ENCODE data around the gene PLCD3.

PLCD3 gene

DNA sequence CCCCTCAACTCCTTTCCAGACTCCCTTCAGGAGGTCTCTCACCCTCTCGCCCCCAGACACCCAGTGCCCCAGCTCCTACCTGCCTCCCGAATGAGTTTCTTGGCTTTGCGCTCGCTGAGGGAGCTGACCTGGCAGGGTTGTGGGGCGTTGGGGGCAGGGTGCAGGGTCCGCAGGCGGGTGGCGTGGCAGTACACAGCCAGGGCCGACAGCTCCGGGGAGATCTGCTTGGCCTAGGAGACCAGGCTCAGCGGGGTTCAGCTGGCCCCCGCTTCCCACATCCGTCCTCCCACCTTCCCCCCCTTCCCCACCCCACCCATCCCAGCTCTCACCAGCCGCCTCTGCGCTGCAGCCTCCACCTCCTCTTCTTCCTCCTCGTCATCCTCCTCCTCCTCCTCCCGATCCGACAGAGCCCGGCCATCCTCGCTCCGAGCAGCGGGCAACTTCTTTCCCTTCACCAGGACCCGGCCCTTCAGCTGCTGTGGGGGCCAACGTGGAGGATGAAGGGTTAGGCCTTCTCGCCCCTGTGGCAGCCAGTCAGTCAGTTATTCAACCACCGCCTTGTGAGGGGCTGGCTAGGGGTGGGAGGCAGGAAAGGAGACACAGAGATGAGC is 17.2 kb downstream of the PLCD3 start:
- DNase-seq, result no peak

DNA sequence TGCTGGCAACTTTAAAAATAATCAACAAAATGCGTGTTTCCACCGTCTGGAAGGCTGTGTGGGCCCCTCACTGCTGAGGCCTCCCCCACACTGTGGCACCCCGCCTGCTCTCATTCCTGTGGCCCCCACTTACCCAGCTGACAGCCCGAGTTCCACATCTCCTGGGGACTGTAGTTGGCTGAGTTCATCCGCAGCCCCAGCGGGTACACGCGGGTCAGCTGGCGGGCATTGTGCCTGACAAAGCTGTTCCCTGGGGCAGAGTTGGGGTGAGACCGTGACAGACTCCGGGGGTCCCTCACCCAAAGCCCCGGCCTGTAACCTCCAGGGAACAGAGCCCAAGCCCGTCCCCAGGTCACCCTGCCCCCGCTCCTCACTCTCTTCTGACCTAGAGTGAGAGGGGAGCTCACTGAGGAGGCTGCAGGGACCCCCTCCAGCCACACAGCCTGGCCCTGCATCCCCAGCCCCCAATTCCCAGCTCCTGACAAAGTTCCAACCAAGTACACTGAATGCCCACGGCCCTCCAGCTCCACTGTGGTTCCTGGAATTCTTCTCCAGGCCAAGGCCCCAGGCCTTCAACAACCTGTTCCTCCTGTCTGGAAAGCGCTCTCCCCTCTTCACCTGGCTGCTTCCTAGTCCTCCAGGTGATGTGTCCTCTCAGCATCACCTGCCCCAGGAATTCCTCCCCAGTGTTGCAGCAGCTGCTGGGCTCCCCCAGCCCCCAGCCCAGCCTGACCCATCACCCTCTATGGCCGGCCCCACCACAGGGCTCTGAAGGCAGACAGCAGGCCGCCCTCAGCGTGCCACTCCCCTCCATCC is 18.0 kb downstream of the PLCD3 start:
- DNase-seq, result no peak

DNA sequence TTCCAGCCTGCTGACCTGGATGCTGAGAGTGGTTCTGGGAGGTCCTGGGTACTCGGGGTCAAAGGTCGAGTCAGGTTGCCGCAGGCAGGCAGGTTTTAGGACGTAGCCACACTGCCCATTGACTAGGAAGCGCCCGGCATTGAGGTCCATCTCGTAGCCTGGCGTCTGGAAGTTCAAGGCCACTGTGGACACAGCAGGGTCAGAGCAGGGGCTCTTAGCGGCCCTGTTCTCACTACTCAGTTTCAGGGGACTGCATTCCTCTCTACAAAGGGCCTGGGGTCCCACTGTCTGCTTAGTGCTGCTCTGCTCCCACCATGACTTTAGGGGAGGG is 18.9 kb downstream of the PLCD3 start:
- no peak for DNase-seq

DNA sequence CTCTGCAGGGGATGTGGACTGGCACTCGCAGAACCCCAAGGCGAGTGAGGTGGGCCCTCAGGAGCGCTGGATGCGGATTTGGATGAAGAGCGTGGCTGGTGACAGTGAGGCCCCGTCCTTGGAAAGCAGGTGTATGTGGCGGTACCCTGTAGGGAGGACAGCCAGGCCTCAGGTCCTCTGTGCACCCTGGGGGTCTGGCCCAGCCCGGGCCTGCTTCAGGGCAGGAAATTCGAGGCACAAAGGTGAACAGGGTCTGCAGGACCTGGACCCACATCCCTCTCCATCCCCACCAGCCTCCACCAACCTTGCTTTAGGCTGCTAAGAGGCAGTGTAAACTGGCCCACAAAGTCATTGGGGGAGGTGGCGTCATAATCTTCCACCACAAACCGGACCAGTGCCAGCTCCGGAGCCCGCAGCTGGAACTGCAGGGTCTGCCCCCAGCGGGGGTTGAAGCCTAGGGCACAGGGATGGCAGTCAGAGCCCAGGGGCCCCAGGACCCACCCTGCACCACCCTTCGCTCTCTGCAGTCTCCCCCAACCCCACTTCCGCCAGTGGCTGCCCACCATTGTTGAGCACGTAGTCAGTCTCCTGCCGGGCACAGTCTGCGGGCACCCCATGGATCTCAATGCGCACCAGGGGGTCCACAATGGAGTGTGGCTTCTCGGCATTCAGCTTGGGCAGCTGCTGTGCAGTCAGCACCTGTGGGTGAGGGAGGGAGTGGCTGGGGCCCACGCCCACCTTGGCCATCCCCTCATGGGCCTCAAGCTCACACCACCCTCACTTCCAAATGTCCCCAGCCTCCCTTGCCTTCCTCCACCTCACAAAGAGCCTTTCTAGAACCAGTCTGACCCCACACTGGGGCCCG is 19.5 kb downstream of the PLCD3 start:
- no peak for DNase-seq

DNA sequence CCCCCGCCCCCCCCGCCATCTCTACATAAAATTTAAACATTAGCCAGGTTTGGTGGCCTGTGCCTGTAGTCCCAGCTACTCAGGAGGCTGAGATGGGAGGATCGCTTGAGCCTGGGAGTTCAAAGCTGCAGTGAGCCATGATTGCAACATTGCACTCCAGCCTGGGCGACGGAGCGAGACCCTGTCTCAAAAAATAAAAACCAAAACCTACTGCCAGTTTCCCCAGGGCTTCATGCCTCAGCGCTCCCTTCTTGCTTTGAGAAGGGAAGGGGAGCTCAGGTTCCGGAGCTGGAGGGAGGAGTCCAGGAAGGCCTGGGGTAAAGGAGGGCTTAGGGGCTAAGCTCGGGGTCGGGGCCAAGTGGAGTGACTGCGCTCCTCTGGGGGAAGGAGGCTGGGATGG is 20.5 kb downstream of the PLCD3 start:
- no peak for DNase-seq

DNA sequence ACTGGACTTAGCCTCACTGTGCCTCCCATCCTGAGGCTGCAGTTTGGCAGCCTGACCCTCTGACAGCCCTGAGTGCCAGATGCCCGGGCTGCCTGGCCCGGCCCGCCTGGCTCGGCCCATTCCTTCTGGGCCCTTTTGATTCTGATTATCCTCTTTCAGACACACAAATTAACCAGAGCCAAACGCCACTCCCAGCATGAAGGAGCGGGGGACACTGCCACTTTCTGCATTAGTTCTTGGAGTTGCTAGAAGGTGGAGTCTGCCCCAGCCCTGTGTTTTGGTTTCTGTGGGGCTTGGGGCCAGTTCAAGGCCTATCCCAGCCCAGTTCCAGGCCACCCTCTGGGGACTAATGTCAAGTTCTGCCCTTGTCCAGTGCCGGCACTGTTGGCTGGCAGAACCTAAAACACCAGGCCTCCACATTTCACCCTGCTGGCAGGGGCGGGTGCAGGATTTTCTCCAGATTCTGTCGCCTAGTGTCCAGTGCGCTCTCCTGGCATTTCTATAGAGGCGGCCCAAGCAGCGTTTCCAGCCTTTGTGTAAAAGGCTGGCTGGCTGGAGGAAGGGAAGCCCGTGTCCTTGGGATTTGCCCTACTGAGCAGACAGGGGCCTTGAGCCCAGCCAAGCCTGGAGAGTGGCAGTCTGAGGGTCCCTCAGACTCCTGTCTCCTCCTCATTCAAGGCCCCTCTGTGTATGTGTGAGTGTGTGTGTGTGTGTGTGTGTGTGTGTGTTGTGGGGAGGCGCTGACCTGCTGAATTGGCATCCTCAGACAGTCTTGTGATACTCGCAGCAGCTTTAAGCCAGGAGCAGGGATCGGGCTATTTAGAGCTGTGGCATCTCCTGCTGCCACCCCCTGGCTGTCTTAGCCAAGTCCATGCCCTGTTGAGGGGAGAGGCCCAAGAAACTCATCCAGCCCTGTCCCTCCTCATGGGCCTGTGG is 21.4 kb downstream of the PLCD3 start:
- DNase-seq, result no peak

DNA sequence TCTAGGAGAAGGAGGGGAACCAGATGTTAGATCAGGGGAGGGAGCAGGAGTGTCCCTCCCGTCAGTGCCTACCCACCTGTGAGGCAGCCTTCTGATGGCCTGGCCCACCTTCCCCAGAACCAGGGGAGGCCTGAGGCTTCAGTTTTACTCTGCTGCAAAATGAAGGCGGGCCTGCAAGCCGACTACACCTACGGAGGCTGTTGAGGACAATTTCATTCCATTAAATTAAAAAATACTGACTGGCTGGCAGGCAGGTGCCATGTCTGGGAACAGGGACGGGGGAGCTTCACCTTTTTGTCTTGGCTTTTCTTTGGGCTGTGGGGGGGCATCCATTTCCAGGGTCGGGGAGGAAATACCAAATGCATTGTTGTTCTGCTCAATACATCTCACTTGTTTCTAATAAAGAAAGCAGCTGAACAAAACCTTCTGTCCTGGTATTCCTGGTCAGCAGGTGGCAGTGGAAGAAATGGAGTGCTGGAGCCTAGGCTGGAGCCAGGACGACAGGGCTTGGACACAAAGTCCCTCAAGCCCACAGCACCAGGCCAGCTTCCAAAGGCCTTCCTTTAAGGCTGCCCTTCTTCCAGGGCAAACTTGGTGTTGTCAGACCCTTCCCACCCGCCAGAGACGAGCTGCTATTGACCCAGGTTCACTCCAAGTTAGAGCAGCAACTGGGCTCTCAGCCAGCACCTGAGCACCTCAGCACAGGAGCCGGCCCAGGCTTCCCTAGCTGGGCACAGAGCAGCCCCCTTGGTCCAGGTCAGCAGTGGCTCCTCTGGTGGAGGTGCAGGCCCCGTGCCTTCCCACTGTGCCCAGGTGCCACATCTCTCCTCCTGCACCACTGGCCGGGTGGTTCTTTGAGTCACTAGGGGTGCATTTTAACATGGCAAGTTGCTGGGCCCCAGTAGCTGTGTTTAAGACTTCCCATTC is 23.5 kb downstream of the PLCD3 start:
- no peak for DNase-seq

DNA sequence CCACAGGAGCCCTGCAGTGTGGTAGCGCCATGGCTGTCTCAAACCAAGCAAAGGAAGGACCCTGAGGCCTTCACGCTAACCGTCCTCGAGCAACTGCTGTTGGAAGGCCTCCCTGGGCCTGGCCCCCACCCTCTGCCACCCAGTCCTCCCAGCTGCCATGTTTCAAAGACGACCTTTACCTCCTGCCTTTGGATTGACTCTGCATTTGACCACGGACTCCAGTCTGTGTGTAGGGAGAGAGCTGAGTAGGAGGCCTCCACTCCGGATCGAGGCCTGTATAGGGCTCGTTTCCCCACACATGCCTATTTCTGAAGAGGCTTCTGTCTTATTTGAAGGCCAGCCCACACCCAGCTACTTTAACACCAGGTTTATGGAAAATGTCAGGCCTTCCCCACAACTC is 24.3 kb downstream of the PLCD3 start:
- DNase-seq, result no peak

DNA sequence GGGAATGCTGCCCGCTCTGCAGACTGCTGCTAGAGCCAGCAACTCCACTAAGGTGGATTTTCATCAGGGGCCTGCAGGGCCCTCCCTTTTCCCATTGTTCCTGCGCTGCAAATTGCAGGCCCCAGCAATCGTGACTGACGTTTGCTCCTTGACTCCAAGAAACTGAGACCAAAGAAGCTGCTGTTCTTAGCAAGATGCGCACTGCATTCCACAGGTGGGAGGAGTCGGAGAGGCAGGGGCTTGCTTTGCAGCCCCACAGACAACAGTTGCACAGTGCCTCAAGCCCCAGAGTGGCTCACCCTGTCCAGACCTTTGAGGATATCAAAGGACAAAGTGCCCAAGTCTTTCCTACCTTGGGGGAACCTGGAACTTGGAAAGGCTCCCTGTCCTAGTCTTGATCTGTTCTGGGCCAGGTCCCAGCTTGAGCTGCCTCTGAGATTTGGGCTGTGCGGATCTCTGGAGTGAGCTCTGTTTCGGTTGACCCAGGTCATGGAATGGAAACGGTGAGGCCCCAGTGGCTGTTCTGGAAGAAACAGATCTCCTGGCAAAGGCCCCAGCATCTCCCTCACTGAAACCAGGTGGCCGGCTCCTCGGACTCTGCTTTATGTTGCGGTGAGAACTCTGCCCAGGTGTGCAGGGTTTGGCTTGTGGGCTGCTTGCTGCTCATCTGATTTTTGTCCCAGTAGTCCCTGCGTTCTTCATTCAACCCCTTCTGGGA is 24.9 kb downstream of the PLCD3 start:
- no peak for DNase-seq

DNA sequence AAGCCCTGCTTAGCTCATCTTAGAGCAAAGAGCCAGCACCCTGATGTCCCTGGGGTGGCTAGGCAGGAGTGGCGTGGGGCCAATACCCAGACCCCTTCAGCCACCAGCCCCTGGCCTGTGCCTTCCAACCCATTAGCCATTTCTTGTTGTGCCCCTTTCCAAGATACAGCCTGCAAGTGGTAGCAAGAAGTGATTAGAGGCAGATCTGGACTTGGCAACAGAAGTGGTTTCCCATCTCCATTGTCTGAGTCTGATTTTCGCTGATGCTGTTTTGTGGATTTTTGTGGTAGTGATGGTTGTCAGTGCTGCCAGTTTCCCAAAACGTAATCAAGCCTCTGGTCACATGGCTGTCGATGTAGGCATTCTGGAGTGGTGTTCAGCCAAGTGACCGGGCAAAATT is 25.7 kb downstream of the PLCD3 start:
- no peak for DNase-seq

DNA sequence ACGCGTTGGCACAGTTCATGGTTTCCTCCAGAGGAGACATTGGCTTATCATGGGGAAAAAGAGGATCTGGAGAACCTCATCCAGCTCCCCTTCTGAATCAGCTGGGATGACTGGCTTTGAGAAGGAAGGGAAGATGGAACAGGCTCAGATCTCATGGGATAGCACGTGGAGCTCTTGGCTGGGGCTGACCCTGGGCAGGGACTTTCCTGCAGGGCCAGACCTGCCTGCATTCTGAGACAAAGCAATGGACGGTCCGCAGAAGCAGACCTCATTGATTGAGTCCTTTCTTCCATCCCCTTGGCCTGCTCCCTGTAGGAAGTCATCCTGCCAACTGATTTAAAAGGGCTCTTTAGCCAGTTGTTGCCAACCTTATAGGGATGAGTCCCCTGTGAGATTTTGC is 26.2 kb downstream of the PLCD3 start:
- DNase-seq, result no peak

DNA sequence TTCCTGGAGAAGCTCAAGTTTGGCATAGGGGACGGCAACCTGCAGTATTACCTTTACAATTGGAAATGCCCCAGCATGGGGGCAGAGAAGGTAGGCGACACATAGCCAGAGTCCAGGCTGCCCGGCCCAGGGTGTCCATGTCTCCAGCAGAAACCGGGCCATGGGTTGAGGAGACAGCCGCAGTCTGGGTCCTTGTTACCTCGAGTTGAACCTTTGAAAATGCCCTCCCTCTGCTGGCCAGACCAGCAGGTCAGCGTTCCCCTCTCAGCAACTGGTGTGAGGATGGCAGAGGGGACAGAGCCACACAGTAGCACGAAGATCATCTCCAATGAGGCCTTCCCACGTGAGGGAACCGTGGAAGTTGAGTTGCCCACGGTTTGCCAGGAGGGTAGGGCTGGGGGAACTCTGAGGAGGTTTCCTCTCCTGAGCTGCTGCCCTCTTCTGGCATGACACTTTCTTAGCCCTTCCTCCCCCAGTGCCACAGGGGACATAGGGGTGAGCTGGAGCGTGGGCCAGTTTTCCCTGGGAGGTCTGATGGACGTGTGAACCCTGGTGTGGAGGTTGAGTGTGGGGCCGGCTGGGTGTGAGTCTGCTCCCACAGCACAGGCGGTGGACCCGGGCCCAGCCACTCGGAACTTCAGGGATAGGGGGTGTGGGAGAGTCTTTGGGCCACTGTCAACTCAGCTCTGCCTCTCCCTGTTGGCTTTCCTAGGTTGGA is 27.2 kb downstream of the PLCD3 start:
- DNase-seq, result no peak

DNA sequence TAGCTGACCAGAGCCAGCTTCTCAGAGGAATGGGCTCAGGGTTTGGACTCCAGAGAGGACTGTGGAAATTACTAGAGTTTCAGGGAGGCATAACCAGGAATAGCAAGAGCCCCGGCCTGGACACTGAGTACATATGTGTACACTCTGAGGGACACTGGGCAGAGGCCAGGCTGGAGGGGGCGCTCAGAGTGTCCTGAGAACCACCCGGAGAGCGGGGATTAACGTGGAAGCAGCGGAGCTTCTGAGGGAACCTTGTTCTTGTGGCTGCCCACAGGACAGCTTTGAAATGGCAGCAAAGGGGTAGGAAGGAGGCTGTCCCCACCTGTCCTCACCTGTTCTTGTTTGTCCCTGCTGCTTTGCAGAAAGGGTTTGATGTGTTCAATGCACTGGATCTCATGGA is 27.8 kb downstream of the PLCD3 start:
- DNase-seq, result no peak

DNA sequence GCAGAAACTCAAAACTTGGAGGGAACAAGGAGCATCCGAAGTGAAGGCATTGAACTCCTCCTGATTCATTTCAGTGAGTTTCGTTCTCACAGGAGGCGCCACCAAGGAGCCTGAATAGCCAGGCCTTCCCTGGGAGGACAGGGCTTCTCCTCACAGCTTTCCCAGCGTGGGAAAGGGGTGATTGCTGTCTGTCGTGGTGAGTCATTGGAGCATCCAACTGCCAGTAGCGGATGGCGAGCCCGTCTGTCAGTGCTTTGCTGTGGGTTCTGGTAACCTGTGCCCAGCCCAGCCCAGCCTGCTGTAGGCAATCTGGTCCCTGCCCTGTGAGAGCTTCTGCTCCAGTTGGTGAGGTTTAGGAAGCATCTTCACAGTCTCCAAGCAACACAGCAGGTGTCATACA is 28.3 kb downstream of the PLCD3 start:
- no peak for DNase-seq

DNA sequence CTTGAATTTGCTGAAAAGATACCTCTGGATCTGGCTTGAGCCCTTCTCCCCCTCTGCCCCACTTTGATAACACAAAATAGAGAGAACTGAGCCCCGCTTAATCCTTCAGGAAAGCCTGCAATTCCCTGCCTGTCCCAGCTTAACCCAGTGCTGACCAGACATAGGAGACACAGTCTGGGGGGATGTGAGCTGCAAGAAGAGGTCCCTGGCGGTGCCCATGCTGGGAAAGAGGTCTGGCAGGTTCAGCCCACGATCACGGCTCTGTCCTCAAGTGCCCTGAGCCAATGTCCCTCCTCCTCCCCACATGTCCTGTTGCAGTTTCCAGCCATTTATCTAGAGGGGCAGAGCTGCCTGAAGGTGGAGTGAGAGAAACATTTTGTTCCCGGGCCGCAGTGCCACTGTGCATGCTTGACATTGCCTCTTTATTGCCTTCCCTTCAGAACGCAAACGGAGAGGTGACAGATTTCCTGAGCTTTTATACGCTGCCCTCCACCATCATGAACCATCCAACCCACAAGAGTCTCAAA is 29.0 kb downstream of the PLCD3 start:
- no peak for DNase-seq

DNA sequence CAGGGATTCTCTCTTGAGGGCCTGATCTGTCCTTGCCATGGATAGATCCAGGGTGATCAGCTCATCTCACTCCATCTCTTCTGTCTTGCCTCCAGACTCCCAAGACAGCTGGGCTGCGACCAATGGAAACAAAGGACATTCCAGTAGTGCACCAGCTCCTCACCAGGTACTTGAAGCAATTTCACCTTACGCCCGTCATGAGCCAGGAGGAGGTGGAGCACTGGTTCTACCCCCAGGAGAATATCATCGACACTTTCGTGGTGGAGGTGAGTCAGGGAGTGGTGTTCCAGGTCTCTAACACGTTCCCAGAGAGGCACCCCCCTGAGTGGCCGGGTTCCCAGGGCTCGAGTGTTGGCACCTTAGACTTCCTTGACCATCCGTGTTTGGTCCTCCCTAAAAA is 29.5 kb downstream of the PLCD3 start:
- DNase-seq, result no peak

DNA sequence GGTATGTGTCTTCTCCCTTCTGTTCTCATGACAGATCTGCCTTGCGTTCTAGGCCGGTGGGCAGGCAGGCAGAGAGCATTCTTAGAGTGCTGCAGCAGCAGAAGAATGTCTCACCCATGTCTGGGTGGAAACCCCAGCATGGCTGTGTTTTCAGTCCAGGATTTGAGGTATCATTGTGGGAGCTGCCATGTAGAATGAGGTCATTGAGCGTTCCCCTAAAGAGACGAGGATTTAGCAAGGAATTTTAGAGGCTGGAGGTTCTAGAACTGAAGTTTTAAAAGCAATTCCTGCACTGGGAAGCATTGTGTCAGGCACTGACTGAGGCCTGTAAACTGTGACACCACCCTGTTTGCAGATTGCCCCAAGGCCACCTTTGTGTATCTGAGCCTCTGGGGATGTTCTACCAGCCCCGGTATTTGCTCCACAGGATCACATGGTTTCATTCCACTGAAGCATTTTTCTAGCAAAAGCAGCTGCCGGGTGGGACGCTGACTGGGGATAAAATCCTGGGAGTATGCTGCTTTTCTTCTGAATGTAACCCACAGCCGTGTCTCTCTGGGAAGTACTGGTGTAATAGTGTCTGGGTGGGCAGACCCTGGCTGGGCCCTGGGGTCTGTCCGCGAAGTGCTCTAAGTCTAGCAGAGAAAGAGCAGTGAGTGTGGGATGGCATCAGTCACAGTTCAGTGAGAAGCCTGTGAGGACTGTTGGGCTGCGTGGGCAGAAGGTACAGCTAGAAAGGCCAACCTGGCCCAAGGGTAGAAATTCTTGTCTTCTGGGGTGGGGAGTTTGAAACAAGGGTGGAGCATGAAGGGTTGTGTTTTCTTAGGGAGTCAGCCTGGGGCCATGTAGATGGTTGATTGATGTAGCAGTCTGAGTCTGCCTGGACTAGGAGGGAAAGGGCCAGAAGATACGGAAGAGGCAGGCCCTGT is 30.2 kb downstream of the PLCD3 start:
- DNase-seq, result no peak

DNA sequence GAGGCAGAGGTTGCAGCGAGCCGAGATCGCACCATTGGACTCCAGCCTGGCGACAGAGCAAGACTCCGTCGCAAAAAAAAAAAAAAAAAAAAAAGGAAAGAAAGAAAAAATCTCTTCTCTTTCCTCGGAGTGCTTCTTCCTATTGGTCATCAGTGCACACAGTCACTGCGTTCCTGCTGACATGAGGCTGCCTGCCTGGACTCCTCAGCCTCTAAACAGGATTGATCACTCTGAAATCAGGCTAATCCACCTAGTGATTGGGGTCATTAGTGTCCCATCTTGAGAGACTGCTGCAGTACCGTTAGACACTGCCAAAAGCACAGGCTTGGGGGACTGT is 30.8 kb downstream of the PLCD3 start:
- DNase-seq, result no peak
